Natural killer cell treated with Interleukin-12 subunit alpha and Interleukin-12 subunit beta and Interleukin-15 and Interleukin-18, amount 100 ng/mL, for 72 hours (primary cell): ENCODE data around the gene RNF138. TPM values are rescaled to one million over a fixed set of nuclear protein-coding genes. Genes with fewer than 3 reads are reported as not detected.
"Not testable (repeated sequence)": the region's sequence is repeated elsewhere in the genome, so short reads cannot be mapped to it uniquely, and the experiment has no call there.

Source experiments
- ATAC-seq, 2 donors: fragments of 150-1000 bp; cut with Tn5 transposase in 1 of 2; sonication (Bioruptor Pico), chemical (Tn5 transposase) in 1 of 2; 2 replicates each; pipeline ENCODE4 v1.10.0; 2021
- DNase-seq: peaks from one replicate; pipeline ENCODE4 v3.0.0; 2022; ENCODE audit warnings: low spot score
- H3K27ac Mint-ChIP-seq, 2 donors: 1 replicate in 1 of 2; 2 replicates in 1 of 2; pipeline ENCODE4 v1.8.0; 2022; ENCODE audit warnings: mixed read lengths in 2 of 2, mild to moderate bottlenecking in 1 of 2, moderate library complexity in 1 of 2
- H3K27me3 Mint-ChIP-seq, 2 donors: 1 replicate in 1 of 2; 2 replicates in 1 of 2; pipeline ENCODE4 v1.8.0; 2022; ENCODE audit warnings: mixed read lengths in 2 of 2
- H3K36me3 Mint-ChIP-seq: one replicate; pipeline ENCODE4 v1.8.0; 2022; ENCODE audit warnings: mixed read lengths
- H3K4me1 Mint-ChIP-seq, 2 donors: 1 replicate in 1 of 2; 2 replicates in 1 of 2; pipeline ENCODE4 v1.8.0; 2022; ENCODE audit warnings: low read depth in 2 of 2, mixed read lengths in 2 of 2, mild to moderate bottlenecking in 1 of 2
- H3K4me3 Mint-ChIP-seq: one replicate; pipeline ENCODE4 v1.8.0; 2022; ENCODE audit warnings: mixed read lengths
- H3K9me3 Mint-ChIP-seq: 2 replicates; pipeline ENCODE4 v1.8.0; 2022; ENCODE audit warnings: mixed read lengths
- total RNA-seq, 2 donors: library from RNA; stranded (reverse); gene quantifications; one replicate each; pipeline ENCODE4 v1.2.3, GENCODE V29; 2022

Gene RNF138
- total RNA-seq, 2 donors from 2014 or later: 59.2 to 62.5 TPM

- no peak for ATAC-seq
- H3K27me3 Mint-ChIP-seq: no peaks in the 10 kb centered on the region
- peak overlapping the region; percentile 60 for H3K4me3 Mint-ChIP-seq
- no peak for DNase-seq
- no peaks in the 10 kb centered on the region for H3K9me3 Mint-ChIP-seq
- no peaks in the 10 kb centered on the region for H3K36me3 Mint-ChIP-seq
- peak overlapping the region; percentile 94 for H3K27ac Mint-ChIP-seq
- H3K4me1 Mint-ChIP-seq: peaks cover 32 to 42% of the 10 kb centered on the region in 2 donors
Measured at GRCh38 chr18:32083781-32084180, 7.9 kb upstream of the RNF138 start.

- H3K4me3 Mint-ChIP-seq: no peak overlapping the region
- DNase-seq: no peak
- ATAC-seq: no peak
- H3K27ac Mint-ChIP-seq: peak overlapping the region in 1 of 2 donors; percentile 94
- H3K4me1 Mint-ChIP-seq: peaks cover 37 to 46% of the 10 kb centered on the region in 2 donors
- H3K27me3 Mint-ChIP-seq: no peaks in the 10 kb centered on the region
- no peaks in the 10 kb centered on the region for H3K9me3 Mint-ChIP-seq
- H3K36me3 Mint-ChIP-seq: no peaks in the 10 kb centered on the region
Measured at GRCh38 chr18:32086881-32087280, 4.8 kb upstream of the RNF138 start.

GRCh38 chr18:32090831-32091230 is 843 bp upstream of the RNF138 start:
- not testable (repeated sequence) for DNase-seq, H3K9me3 Mint-ChIP-seq, ATAC-seq, H3K27me3 Mint-ChIP-seq
- peak overlapping the region in 1 of 2 donors; percentile 33 for H3K27ac Mint-ChIP-seq
- H3K36me3 Mint-ChIP-seq: peaks cover 21% of the 10 kb centered on the region
- H3K4me3 Mint-ChIP-seq: peak overlapping the region; percentile 20
- H3K4me1 Mint-ChIP-seq: peaks cover 32 to 42% of the 10 kb centered on the region in 2 donors

GRCh38 chr18:32091325-32091723 is 350 bp upstream of the RNF138 start:
- Mint-ChIP-seq H3K4me1 (peaks cover 34 to 42% of the 10 kb centered on the region in 2 donors), H3K27me3 (no peaks in the 10 kb centered on the region)

GRCh38 chr18:32092422-32093101 is 888 bp downstream of the RNF138 start:
- Mint-ChIP-seq H3K27ac (peak overlapping the region; percentile 91 to 93), H3K4me3 (peak overlapping the region; percentile 97), H3K27me3 (no peaks in the 10 kb centered on the region), H3K4me1 (peaks cover 33 to 37% of the 10 kb centered on the region in 2 donors), H3K36me3 (peaks cover 26% of the 10 kb centered on the region), H3K9me3 (no peaks in the 10 kb centered on the region)
- ATAC-seq: peak; percentile 96 to 97
- DNase-seq: peak; percentile 100

More at GRCh38 chr18:32091325-32091723, 350 bp upstream of the RNF138 start:
- peak overlapping the region; percentile 91 to 93 for H3K27ac Mint-ChIP-seq
- H3K4me3 Mint-ChIP-seq: peak overlapping the region; percentile 97
- ATAC-seq: no peak
- no peaks in the 10 kb centered on the region for H3K9me3 Mint-ChIP-seq
- DNase-seq: no peak
- peaks cover 24% of the 10 kb centered on the region for H3K36me3 Mint-ChIP-seq

GRCh38 chr18:32093102-32093511 is 1.4 kb downstream of the RNF138 start:
- H3K4me3 Mint-ChIP-seq: peak overlapping the region; percentile 97
- peaks cover 36 to 37% of the 10 kb centered on the region in 2 donors for H3K4me1 Mint-ChIP-seq
- DNase-seq (peak; percentile 77), ATAC-seq (peak in 1 of 2 donors; percentile 18)
- no peaks in the 10 kb centered on the region for H3K27me3 Mint-ChIP-seq
- H3K36me3 Mint-ChIP-seq: peaks cover 26% of the 10 kb centered on the region
- no peaks in the 10 kb centered on the region for H3K9me3 Mint-ChIP-seq
- peak overlapping the region; percentile 91 to 93 for H3K27ac Mint-ChIP-seq

- Mint-ChIP-seq H3K4me3 (peak overlapping the region; percentile 97), H3K9me3 (no peaks in the 10 kb centered on the region), H3K27ac (peak overlapping the region; percentile 91 to 93), H3K27me3 (no peaks in the 10 kb centered on the region), H3K4me1 (peaks cover 36 to 37% of the 10 kb centered on the region in 2 donors), H3K36me3 (peaks cover 26% of the 10 kb centered on the region)
- ATAC-seq (no peak), DNase-seq (no peak)
Measured at GRCh38 chr18:32093523-32093922, 1.8 kb downstream of the RNF138 start.

- ATAC-seq (no peak), DNase-seq (no peak)
- Mint-ChIP-seq H3K27me3 (no peaks in the 10 kb centered on the region), H3K36me3 (peaks cover 26% of the 10 kb centered on the region), H3K4me3 (peak overlapping the region; percentile 97), H3K4me1 (peaks cover 35 to 42% of the 10 kb centered on the region in 2 donors), H3K27ac (peak overlapping the region; percentile 91 to 93), H3K9me3 (no peaks in the 10 kb centered on the region)
Measured at GRCh38 chr18:32095192-32095899, 3.7 kb downstream of the RNF138 start.

- H3K9me3 Mint-ChIP-seq: no peaks in the 10 kb centered on the region
- H3K4me1 Mint-ChIP-seq: peaks cover 36 to 42% of the 10 kb centered on the region in 2 donors
- no peaks in the 10 kb centered on the region for H3K27me3 Mint-ChIP-seq
- H3K36me3 Mint-ChIP-seq: peaks cover 26% of the 10 kb centered on the region
- no peak for ATAC-seq
- peak overlapping the region; percentile 97 for H3K4me3 Mint-ChIP-seq
- peak overlapping the region; percentile 58 to 91 for H3K27ac Mint-ChIP-seq
- DNase-seq: no peak
Measured at GRCh38 chr18:32095900-32096229, 4.2 kb downstream of the RNF138 start.

- H3K4me1 Mint-ChIP-seq: peaks cover 35 to 38% of the 10 kb centered on the region in 2 donors
- no peak overlapping the region for H3K4me3 Mint-ChIP-seq
- ATAC-seq: no peak
Measured at GRCh38 chr18:32096946-32097345, 5.3 kb downstream of the RNF138 start.

GRCh38 chr18:32104516-32104915 is 12.8 kb downstream of the RNF138 start:
- H3K9me3 Mint-ChIP-seq: no peaks in the 10 kb centered on the region
- H3K27ac Mint-ChIP-seq: no peak overlapping the region
- ATAC-seq (no peak), DNase-seq (no peak)
- H3K4me3 Mint-ChIP-seq: no peak overlapping the region
- H3K36me3 Mint-ChIP-seq: peaks cover 6% of the 10 kb centered on the region
- peaks cover 25% of the 10 kb centered on the region in 2 donors for H3K4me1 Mint-ChIP-seq
- H3K27me3 Mint-ChIP-seq: no peaks in the 10 kb centered on the region

More at GRCh38 chr18:32096946-32097345, 5.3 kb downstream of the RNF138 start:
- Mint-ChIP-seq H3K27me3 (no peaks in the 10 kb centered on the region), H3K9me3 (no peaks in the 10 kb centered on the region), H3K36me3 (peaks cover 26% of the 10 kb centered on the region), H3K27ac (peak overlapping the region in 1 of 2 donors; percentile 58)
- DNase-seq: no peak

GRCh38 chr18:32110005-32110404 is 18.3 kb downstream of the RNF138 start:
- DNase-seq (no peak), ATAC-seq (no peak)
- H3K4me1 Mint-ChIP-seq: peaks cover 18 to 22% of the 10 kb centered on the region in 2 donors
- H3K36me3 Mint-ChIP-seq: peaks cover 4% of the 10 kb centered on the region
- H3K27ac Mint-ChIP-seq: no peak overlapping the region
- H3K27me3 Mint-ChIP-seq: no peaks in the 10 kb centered on the region
- H3K9me3 Mint-ChIP-seq: no peaks in the 10 kb centered on the region
- no peak overlapping the region for H3K4me3 Mint-ChIP-seq

- no peak overlapping the region for H3K27ac Mint-ChIP-seq
- no peak overlapping the region for H3K4me3 Mint-ChIP-seq
- peaks cover 9 to 16% of the 10 kb centered on the region in 2 donors for H3K4me1 Mint-ChIP-seq
- no peaks in the 10 kb centered on the region for H3K9me3 Mint-ChIP-seq
- DNase-seq: no peak
- no peaks in the 10 kb centered on the region for H3K27me3 Mint-ChIP-seq
- peaks cover 17% of the 10 kb centered on the region for H3K36me3 Mint-ChIP-seq
- no peak for ATAC-seq
Measured at GRCh38 chr18:32111706-32112105, 20.0 kb downstream of the RNF138 start.

- Mint-ChIP-seq H3K4me1 (peaks cover 10 to 18% of the 10 kb centered on the region in 2 donors), H3K9me3 (no peaks in the 10 kb centered on the region), H3K27ac (no peak overlapping the region)
Measured at GRCh38 chr18:32112826-32113225, 21.2 kb downstream of the RNF138 start.

More at GRCh38 chr18:32112826-32113225, 21.2 kb downstream of the RNF138 start:
- H3K27me3 Mint-ChIP-seq: no peaks in the 10 kb centered on the region
- H3K36me3 Mint-ChIP-seq: peaks cover 17% of the 10 kb centered on the region
- no peak overlapping the region for H3K4me3 Mint-ChIP-seq
- DNase-seq (no peak), ATAC-seq (no peak)
